ENCODE data around the gene SLC15A3. TPM values are rescaled to one million over a fixed set of nuclear protein-coding genes. Genes with fewer than 3 reads are reported as not detected.

Gene SLC15A3
- total and polyA plus RNA-seq, 2 experiments from 2014 or later, result 14.2 to 15.8 TPM

DNA sequence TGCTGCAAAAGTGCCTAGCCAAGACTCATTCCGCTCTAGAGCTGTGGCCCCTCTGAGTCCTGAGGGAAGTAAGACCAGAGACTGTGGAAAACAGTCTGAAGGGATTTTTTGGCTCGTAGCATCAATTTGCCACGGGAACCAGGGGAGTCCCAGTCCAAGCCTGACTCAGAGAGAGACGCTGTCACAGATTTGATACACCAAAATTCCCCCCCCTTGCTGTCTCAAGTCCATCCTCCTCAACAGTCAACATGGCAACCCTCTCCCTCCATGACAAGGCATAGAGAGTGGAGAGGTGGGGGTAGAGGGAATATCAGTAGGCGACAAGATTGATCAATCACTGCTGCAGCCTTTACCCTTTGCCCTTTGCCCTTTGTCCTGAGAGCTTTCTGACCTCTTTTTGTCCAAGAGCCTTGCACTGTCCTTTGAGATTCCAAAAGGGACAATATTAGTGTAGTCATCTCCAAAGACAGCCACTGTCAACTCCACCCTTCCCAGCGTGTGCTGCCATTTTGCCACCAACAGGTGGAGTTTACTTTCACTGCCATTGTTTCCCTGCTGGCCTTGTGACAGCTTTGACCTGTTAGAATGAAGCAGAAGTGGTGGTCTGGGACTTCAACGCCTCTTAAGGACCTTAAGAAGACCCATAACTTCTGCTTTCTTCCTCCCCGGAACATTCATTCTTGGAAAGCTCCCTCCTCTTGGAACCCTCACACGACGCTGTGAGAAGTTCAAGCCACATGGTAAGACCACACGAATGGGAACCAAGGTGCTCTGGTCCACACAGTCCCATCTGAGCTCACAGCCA is 7.3 kb downstream of the SLC15A3 start:
- TF ChIP-seq, protein P1, sequence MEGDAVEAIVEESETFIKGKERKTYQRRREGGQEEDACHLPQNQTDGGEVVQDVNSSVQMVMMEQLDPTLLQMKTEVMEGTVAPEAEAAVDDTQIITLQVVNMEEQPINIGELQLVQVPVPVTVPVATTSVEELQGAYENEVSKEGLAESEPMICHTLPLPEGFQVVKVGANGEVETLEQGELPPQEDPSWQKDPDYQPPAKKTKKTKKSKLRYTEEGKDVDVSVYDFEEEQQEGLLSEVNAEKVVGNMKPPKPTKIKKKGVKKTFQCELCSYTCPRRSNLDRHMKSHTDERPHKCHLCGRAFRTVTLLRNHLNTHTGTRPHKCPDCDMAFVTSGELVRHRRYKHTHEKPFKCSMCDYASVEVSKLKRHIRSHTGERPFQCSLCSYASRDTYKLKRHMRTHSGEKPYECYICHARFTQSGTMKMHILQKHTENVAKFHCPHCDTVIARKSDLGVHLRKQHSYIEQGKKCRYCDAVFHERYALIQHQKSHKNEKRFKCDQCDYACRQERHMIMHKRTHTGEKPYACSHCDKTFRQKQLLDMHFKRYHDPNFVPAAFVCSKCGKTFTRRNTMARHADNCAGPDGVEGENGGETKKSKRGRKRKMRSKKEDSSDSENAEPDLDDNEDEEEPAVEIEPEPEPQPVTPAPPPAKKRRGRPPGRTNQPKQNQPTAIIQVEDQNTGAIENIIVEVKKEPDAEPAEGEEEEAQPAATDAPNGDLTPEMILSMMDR (conservative IDR thresholded peaks at IDR 0.05; ENCODE audit: low read depth in 2 of 2), result peak; percentile 43 to 59
- no peak for TF ChIP-seq ZNF114 (CRISPR knock-in tag; IDR thresholded peaks at IDR 0.05)
- Mint-ChIP-seq H3K9me3 (no peaks in the 10 kb centered on the region), H3K4me1 (peaks cover 29% of the 10 kb centered on the region), H3K4me3 (no peak overlapping the region), H3K27me3 (ENCODE audit: insufficient read depth, low read depth, poor library complexity) (peaks cover 14% of the 10 kb centered on the region), H3K27ac (no peak overlapping the region), H3K36me3 (ENCODE audit: low read depth) (peaks cover 12% of the 10 kb centered on the region; the same call in 1 of the 3 replicates)
- Histone ChIP-seq H3K79me2 (replicated peaks; ENCODE audit: insufficient read depth) (peaks cover 3% of the 10 kb centered on the region; the same call in 1 of the 2 replicates), H3K27me3 (ENCODE audit: insufficient read depth) (peaks cover 6% of the 10 kb centered on the region), H3K36me3 (ENCODE audit: insufficient read depth) (no peaks in the 10 kb centered on the region), H2AFZ (no peak overlapping the region), H4K20me1 (replicated peaks; ENCODE audit: insufficient read depth) (0 out of 2 replicates have a peak, but pooled peaks cover 3% of the 10 kb centered on the region), H3F3A (replicated peaks; ENCODE audit: low read depth) (0 out of 2 replicates have a peak, but pooled peaks cover 3% of the 10 kb centered on the region), H3K4me1 (ENCODE audit: insufficient read depth) (peaks cover 13% of the 10 kb centered on the region), H3K9me2 (ENCODE audit: insufficient read depth) (no peaks in the 10 kb centered on the region), H3K27ac (ENCODE audit: low read depth) (no peak overlapping the region), H3K4me3 (no peak overlapping the region), H3K4me2 (no peak overlapping the region)
- DNase-seq (ENCODE audit: low spot score) (peak; percentile 48), ATAC-seq (peak; percentile 21; the same call in 1 of the 3 replicates)

DNA sequence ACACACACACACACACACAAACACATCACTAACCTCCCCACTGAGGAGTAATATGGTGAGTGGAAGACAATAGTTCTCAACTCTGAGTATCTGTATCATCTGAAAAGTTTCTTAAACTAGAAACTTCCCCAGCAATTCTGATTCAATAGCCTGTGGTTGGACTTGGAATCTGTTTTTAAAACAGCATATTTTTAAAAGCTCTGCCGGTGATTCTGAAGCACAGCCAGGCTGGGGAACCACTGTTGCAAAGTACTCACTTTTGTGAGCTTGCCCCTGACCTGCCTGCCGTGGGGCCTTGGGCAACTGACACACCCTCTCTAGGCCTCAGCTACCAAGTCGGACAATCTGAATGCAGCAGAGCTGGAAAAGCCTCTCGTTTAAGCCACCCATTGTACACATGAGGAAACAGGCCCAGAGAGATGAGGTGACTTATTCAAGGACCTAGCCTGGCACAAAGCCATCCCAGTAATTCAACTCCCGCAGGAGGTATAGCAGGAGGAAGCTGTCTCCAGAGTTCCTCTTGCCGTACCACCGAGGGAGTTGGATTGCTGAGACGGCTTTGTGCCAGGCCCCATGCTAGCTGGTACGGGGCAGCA is 8.9 kb downstream of the SLC15A3 start:
- Histone ChIP-seq H3K4me1 (ENCODE audit: insufficient read depth) (peaks cover 12% of the 10 kb centered on the region), H3F3A (replicated peaks; ENCODE audit: low read depth) (0 out of 2 replicates have a peak, but pooled peaks cover 3% of the 10 kb centered on the region), H2AFZ (no peak overlapping the region), H3K27me3 (ENCODE audit: insufficient read depth) (no peaks in the 10 kb centered on the region), H3K27ac (ENCODE audit: low read depth) (no peak overlapping the region), H3K36me3 (ENCODE audit: insufficient read depth) (no peaks in the 10 kb centered on the region), H3K4me3 (no peak overlapping the region), H3K9me2 (ENCODE audit: insufficient read depth) (no peaks in the 10 kb centered on the region), H3K79me2 (replicated peaks; ENCODE audit: insufficient read depth) (no peaks in the 10 kb centered on the region), H4K20me1 (replicated peaks; ENCODE audit: insufficient read depth) (0 out of 2 replicates have a peak, but pooled peaks cover 3% of the 10 kb centered on the region), H3K4me2 (no peak overlapping the region)
- H3K36me3 Mint-ChIP-seq (ENCODE audit: low read depth), result peaks cover 12% of the 10 kb centered on the region; the same call in 1 of the 3 replicates
- H3K9me3 Mint-ChIP-seq, result no peaks in the 10 kb centered on the region
- no peak overlapping the region for H3K27ac Mint-ChIP-seq
- DNase-seq (ENCODE audit: low spot score), result no peak
- H3K4me3 Mint-ChIP-seq, result no peak overlapping the region
- ATAC-seq, result no peak
- H3K4me1 Mint-ChIP-seq, result peaks cover 23% of the 10 kb centered on the region
- peaks cover 11% of the 10 kb centered on the region for H3K27me3 Mint-ChIP-seq (ENCODE audit: insufficient read depth, low read depth, poor library complexity)
- TF ChIP-seq EZH2phosphoT487 (IDR thresholded peaks at IDR 0.05; ENCODE audit: unreplicated experiment) (no peak), POLR2AphosphoS5 (IDR thresholded peaks at IDR 0.05; ENCODE audit: low read depth) (no peak), JUNB (IDR thresholded peaks at IDR 0.05; ENCODE audit: unreplicated experiment) (no peak), CREB1 (CRISPR knock-in tag; IDR thresholded peaks at IDR 0.05; ENCODE audit: low read depth) (no peak), ZNF114 (CRISPR knock-in tag; IDR thresholded peaks at IDR 0.05) (no peak)
- TF ChIP-seq, protein P2, sequence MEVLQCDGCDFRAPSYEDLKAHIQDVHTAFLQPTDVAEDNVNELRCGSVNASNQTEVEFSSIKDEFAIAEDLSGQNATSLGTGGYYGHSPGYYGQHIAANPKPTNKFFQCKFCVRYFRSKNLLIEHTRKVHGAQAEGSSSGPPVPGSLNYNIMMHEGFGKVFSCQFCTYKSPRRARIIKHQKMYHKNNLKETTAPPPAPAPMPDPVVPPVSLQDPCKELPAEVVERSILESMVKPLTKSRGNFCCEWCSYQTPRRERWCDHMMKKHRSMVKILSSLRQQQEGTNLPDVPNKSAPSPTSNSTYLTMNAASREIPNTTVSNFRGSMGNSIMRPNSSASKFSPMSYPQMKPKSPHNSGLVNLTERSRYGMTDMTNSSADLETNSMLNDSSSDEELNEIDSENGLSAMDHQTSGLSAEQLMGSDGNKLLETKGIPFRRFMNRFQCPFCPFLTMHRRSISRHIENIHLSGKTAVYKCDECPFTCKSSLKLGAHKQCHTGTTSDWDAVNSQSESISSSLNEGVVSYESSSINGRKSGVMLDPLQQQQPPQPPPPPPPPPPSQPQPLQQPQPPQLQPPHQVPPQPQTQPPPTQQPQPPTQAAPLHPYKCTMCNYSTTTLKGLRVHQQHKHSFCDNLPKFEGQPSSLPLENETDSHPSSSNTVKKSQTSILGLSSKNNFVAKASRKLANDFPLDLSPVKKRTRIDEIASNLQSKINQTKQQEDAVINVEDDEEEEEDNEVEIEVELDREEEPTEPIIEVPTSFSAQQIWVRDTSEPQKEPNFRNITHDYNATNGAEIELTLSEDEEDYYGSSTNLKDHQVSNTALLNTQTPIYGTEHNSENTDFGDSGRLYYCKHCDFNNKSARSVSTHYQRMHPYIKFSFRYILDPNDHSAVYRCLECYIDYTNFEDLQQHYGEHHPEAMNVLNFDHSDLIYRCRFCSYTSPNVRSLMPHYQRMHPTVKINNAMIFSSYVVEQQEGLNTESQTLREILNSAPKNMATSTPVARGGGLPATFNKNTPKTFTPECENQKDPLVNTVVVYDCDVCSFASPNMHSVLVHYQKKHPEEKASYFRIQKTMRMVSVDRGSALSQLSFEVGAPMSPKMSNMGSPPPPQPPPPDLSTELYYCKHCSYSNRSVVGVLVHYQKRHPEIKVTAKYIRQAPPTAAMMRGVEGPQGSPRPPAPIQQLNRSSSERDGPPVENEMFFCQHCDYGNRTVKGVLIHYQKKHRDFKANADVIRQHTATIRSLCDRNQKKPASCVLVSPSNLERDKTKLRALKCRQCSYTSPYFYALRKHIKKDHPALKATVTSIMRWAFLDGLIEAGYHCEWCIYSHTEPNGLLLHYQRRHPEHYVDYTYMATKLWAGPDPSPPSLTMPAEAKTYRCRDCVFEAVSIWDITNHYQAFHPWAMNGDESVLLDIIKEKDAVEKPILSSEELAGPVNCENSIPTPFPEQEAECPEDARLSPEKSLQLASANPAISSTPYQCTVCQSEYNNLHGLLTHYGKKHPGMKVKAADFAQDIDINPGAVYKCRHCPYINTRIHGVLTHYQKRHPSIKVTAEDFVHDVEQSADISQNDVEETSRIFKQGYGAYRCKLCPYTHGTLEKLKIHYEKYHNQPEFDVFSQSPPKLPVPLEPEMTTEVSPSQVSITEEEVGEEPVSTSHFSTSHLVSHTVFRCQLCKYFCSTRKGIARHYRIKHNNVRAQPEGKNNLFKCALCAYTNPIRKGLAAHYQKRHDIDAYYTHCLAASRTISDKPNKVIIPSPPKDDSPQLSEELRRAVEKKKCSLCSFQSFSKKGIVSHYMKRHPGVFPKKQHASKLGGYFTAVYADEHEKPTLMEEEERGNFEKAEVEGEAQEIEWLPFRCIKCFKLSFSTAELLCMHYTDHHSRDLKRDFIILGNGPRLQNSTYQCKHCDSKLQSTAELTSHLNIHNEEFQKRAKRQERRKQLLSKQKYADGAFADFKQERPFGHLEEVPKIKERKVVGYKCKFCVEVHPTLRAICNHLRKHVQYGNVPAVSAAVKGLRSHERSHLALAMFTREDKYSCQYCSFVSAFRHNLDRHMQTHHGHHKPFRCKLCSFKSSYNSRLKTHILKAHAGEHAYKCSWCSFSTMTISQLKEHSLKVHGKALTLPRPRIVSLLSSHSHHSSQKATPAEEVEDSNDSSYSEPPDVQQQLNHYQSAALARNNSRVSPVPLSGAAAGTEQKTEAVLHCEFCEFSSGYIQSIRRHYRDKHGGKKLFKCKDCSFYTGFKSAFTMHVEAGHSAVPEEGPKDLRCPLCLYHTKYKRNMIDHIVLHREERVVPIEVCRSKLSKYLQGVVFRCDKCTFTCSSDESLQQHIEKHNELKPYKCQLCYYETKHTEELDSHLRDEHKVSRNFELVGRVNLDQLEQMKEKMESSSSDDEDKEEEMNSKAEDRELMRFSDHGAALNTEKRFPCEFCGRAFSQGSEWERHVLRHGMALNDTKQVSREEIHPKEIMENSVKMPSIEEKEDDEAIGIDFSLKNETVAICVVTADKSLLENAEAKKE (CRISPR knock-in tag; IDR thresholded peaks at IDR 0.05), result no peak
- TF ChIP-seq, protein P3, sequence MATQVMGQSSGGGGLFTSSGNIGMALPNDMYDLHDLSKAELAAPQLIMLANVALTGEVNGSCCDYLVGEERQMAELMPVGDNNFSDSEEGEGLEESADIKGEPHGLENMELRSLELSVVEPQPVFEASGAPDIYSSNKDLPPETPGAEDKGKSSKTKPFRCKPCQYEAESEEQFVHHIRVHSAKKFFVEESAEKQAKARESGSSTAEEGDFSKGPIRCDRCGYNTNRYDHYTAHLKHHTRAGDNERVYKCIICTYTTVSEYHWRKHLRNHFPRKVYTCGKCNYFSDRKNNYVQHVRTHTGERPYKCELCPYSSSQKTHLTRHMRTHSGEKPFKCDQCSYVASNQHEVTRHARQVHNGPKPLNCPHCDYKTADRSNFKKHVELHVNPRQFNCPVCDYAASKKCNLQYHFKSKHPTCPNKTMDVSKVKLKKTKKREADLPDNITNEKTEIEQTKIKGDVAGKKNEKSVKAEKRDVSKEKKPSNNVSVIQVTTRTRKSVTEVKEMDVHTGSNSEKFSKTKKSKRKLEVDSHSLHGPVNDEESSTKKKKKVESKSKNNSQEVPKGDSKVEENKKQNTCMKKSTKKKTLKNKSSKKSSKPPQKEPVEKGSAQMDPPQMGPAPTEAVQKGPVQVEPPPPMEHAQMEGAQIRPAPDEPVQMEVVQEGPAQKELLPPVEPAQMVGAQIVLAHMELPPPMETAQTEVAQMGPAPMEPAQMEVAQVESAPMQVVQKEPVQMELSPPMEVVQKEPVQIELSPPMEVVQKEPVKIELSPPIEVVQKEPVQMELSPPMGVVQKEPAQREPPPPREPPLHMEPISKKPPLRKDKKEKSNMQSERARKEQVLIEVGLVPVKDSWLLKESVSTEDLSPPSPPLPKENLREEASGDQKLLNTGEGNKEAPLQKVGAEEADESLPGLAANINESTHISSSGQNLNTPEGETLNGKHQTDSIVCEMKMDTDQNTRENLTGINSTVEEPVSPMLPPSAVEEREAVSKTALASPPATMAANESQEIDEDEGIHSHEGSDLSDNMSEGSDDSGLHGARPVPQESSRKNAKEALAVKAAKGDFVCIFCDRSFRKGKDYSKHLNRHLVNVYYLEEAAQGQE (IDR thresholded peaks at IDR 0.05; ENCODE audit: unreplicated experiment), result no peak
